BJ (cell line): ENCODE measurements around the gene RUNX1. TPM values are rescaled to one million over a fixed set of nuclear protein-coding genes. Genes with fewer than 3 reads are reported as not detected.

Experiments used
- CTCF ChIA-PET: fragments of 350-600 bp; formaldehyde crosslinking; extraction: SDS; loops from one replicate; lab custom pipeline; 2021; ENCODE audit warnings: antibody characterized with exemption, inconsistent platforms; lab: Yijun Ruan, JAX
- POLR2A ChIA-PET: fragments of 300-600 bp; sonication (Branson Sonifier 250); formaldehyde crosslinking; extraction: SDS; loops from one replicate; lab custom pipeline; 2021; ENCODE audit warnings: antibody characterized with exemption; lab: Charles Lee
- DNase-seq: peaks from one replicate; pipeline ENCODE4 v3.0.0-alpha.2; 2011; ENCODE audit warnings: low read depth
- H3K27me3 ChIP-seq: 2 replicates; pipeline ENCODE4 v1.6.0; 2011; ENCODE audit warnings: low read length; ENCODE audit not compliant: control insufficient read depth, insufficient read depth
- H3K36me3 ChIP-seq: 2 replicates; pipeline ENCODE4 v1.5.1; 2011; ENCODE audit warnings: low read length; ENCODE audit not compliant: control insufficient read depth, insufficient read depth
- H3K4me3 ChIP-seq: 2 replicates; pipeline ENCODE4 v1.5.1; 2011; ENCODE audit warnings: low read depth, mild to moderate bottlenecking, control low read depth, low read length
- CTCF ChIP-seq: IDR thresholded peaks from 2 replicates; pipeline ENCODE4 v1.5.1; 2011; ENCODE audit warnings: low read depth, mild to moderate bottlenecking, control low read depth, inconsistent platforms, low read length, moderate library complexity; ENCODE audit not compliant: insufficient read depth
- polyA plus RNA-seq: library from polyadenylated mRNA; depleted of rRNA; stranded (reverse); fragments of >200 nt; gene quantifications from 2 replicates; pipeline ENCODE4 v1.2.3, GENCODE V29; 2011

RUNX1 gene
- polyA plus RNA-seq, 1 experiment: 36.1 TPM

- no peak for TF ChIP-seq CTCF
- Histone ChIP-seq H3K4me3 (no peak overlapping the region), H3K27me3 (no peaks in the 10 kb centered on the region), H3K36me3 (no peaks in the 10 kb centered on the region)
- POLR2A ChIA-PET: no interaction called here
- CTCF ChIA-PET: interaction anchor here (1.5 kb wide), 1 partner anchor 23 kb away, joined by 4 read pairs; no protein-coding TSS in a partner anchor
- no peak for DNase-seq
These were observed 83.6 kb downstream of the RUNX1 start for GRCh38 chr21:34965200-34966174.

- no peak for TF ChIP-seq CTCF
- Histone ChIP-seq H3K4me3 (no peak overlapping the region), H3K27me3 (no peaks in the 10 kb centered on the region), H3K36me3 (no peaks in the 10 kb centered on the region)
- POLR2A ChIA-PET: no interaction called here
- no peak for DNase-seq
- CTCF ChIA-PET: no interaction called here
These were observed 86.4 kb downstream of the RUNX1 start for GRCh38 chr21:34962586-34963222.

- no peak for TF ChIP-seq CTCF
- DNase-seq: no peak
- Histone ChIP-seq H3K4me3 (no peak overlapping the region), H3K36me3 (no peaks in the 10 kb centered on the region), H3K27me3 (no peaks in the 10 kb centered on the region)
- CTCF ChIA-PET: interaction anchor here (1.2 kb wide), 1 partner anchor 27 kb away, joined by 3 read pairs; no protein-coding TSS in a partner anchor
- POLR2A ChIA-PET: no interaction called here
These were observed 87.0 kb downstream of the RUNX1 start for GRCh38 chr21:34962136-34962535.

- no peak for TF ChIP-seq CTCF
- H3K27me3 ChIP-seq: no peaks in the 10 kb centered on the region
- H3K36me3 ChIP-seq: no peaks in the 10 kb centered on the region
- DNase-seq: no peak
- POLR2A ChIA-PET: no interaction called here
- no peak overlapping the region for H3K4me3 ChIP-seq
- CTCF ChIA-PET: interaction anchor here (0.8 to 2.2 kb wide), 2 partner anchors 14 to 28 kb away, joined by 3 to 6 read pairs; no protein-coding TSS in a partner anchor
These were observed 88.4 kb downstream of the RUNX1 start for GRCh38 chr21:34960687-34961086.

GRCh38 chr21:34959607-34960006, 89.5 kb downstream of the RUNX1 start:
- CTCF ChIA-PET: interaction anchor here (0.7 to 2.2 kb wide), 2 partner anchors 9 to 13 kb away, joined by 3 to 6 read pairs; no protein-coding TSS in a partner anchor
- DNase-seq: no peak
- POLR2A ChIA-PET: no interaction called here
- no peak for TF ChIP-seq CTCF
- Histone ChIP-seq H3K36me3 (no peaks in the 10 kb centered on the region), H3K4me3 (no peak overlapping the region), H3K27me3 (no peaks in the 10 kb centered on the region)
